ENCODE measurements around the gene BCAR3.
"Not testable (repeated sequence)": the region's sequence is repeated elsewhere in the genome, so short reads cannot be mapped to it uniquely, and the experiment has no call there.

BCAR3 gene

DNA sequence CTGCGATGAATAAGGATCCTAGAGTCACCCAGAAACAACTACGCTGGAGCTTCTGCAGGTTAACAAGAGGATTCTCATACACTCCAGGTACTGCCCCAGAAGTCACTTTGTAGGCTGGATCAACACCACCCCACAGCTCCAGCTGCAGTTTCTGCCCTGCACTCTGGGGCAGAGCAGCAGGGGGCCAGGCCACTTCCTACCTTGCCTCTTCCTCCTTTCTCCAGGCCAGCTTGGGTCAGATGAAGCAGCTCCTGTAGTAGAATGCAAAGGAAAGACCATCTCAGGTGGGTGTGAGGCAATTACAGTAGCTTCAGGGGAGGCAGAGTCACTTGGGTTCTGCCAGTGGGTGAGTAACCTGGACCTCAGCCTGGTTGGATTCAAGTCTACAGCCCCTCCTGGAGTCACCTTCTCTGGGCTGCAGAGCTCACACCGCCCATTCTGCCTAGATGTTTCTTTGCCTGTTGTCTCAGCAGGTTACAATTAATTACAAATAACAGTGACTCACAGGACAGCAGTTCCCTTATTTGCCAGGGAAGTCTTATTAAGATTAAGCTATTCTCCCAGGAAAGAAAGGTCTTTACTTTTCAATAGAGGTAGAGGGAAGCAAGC, 24.4 kb upstream of the BCAR3 start:
- DNase-seq (ENCODE audit: low read depth) = no peak

DNA sequence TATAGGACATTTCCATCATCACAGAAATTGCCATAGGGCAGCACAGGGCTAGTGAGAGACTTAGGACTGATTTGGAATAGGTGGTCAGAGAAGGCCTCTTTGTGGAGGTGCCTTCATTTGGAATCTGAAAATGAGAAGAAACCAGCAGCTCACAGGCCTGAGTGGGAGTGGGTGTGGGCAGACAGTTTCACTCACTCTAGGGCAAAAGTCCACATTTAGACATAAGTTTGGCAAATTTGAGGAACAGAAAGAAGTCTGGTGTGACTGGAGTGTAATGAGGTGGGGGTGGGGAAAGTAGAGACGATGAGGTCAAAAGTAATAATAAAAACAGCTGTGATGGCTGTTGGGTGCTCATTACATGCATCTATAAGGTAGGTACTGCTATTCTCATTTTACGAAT, 22.4 kb upstream of the BCAR3 start:
- DNase-seq (ENCODE audit: low read depth) = no peak

DNA sequence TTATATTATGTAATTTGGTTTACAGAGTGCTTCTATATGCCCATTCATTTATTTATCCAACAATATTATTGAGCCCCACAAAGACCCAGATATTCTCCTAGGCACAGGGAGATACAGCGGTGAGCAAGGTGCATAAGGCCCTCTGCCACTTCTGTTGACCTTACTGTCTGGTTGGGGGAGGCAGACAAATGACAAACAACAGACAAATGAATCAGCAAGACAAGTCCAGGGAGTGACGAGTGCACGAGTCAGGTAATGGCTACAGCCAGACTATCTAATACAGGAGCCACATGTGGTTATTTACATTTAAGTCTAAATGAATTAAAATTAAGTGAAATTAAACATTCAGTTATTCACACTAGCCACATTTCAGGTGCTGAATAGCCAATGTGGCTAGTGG, 22.0 kb upstream of the BCAR3 start:
- no peak for DNase-seq (ENCODE audit: low read depth)

DNA sequence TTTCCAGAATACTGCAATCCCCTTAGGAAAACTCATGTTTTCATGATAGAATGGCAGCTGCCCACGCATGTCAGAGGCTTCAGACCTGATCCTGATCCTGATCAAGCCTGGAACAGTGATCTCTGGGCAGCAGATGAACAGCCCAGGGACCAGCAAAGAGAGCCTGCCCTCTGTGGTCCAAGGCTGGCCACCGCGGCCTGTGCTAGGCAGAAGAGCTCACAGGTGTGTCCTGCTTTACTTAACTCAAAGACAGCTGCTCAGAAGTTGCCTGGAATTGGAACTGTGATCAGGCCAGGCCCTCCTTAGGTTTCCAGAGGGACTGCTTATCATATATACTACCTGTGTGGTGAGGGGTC, 21.2 kb upstream of the BCAR3 start:
- DNase-seq (ENCODE audit: low read depth) = no peak

DNA sequence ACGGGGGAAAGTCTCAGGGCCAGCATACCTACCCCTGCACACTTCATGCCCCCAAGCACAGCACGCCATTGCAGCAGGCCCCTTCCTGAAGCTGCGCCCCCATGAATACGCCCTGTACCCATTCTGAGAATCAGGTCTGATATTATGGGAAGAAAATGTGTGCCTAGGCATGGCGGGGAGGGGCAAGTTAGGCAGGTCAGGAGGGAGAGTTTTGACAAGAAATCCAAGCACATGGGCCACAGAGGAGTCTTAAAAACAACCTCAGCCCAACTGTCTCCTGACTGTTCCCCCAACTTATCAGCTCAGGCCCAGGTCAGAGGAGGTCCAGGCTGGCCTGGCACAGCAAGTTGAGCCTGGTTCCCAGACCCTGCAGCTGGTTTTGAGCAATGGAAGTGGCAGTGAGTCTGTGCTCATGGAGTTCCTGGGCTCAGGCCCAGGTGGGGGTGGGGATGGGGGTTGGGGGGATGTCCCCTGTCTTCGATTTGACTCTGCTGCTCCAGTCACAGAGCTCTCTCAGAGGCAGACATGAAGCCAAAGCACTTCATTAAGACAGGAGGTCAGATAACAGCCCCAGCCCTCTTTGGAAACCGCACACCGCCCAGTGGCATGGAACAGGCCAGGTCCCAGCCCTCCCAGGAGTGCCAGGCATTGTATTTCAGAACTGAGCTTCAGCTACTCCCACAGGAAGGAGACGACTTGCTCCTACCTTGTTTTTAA, 20.6 kb upstream of the BCAR3 start:
- DNase-seq (ENCODE audit: low read depth) = no peak

DNA sequence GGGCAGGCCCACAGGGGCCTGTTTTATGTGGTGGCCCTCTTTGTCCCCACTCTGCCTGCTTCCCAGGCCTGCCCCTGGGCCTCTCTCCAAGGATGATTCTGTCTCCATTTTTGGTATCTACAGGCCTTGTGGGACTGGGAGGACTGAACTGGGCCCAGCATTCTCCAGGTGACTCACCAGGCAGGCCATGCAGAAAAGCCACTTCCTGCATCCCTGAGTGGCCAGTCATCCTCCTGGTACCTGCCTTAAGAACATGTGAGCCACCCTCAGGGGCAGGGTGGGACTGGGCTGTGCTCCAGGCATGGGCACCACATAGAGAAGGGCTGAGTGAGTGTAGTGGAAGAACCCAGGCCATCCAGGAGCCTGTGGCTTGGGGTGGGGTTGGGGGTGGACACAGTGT, 20.0 kb upstream of the BCAR3 start:
- no peak for DNase-seq (ENCODE audit: low read depth)

DNA sequence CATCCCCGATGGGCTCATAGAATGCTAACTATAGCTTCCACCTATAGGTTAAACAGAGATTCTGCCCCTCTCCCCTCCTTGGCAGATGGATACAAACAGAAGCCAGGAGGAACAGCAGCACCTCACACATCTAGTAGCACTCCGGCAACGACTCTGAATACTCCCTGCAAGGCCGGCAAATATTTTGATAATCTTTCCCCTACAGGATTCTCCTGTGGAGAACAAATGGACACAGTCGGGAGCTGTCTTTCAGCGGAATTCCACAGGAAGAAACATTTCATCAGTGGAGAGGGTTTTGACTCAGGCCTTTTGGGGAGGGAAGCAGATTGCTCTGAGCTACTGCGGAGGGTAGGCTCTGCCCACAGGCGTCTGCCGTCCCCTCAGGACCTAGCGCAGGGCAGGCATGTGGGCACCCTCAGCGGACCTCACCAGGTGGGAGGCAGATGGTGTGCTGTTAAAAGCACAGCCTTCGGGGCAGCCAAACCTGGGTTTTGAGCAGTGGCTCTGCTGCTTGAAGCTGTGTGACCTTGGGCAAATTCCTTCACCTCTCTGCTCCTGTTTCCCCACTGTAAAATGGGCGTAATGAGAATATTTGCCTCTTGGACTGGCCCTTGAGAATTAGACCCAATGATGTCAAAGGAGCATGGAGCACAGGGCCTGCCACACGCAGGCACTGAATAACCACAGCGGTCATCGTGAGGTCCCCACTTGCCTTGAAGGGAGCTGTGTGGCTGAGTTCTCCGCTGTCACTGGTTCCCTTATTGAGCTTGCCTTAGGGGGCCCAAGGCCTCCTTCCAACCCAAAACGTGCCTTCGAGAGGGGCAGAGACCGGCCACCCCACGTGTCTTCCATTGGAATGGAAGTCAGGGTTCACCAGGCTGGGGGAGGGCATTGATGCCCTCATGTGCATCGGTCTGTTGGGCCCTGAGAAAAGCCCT, 19.2 kb upstream of the BCAR3 start:
- DNase-seq (ENCODE audit: low read depth) = no peak

DNA sequence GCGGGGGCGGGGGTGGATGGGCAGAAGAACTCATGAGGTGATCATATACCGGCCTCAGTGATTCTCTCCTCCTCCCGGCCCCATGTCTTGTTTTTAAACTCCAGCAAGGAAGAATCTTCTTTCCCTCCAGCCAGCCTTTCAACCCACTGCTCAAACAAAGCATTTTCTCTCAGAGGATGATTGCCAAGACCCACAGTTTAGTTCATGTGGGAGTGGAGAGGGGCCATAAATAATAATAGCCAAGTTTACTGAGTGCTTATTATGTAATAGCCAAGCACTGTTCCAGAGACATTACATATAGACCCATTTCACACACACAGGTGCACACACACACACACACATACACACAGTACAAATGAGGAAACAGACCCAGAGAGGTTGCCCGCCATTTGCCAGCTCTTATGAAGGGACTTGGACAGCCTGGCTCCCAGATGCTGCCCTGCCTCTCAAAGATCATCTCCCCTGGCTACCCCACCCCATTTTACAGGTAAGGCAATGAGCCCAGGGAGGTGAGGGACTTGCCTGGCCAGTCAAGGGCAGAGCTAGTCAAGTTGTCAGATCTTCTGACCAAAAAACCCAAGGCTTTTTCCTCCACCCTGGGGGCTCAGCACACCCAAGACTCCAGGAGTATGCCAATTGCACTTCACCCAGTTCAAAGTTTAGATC, 18.0 kb upstream of the BCAR3 start:
- DNase-seq (ENCODE audit: low read depth) = no peak

DNA sequence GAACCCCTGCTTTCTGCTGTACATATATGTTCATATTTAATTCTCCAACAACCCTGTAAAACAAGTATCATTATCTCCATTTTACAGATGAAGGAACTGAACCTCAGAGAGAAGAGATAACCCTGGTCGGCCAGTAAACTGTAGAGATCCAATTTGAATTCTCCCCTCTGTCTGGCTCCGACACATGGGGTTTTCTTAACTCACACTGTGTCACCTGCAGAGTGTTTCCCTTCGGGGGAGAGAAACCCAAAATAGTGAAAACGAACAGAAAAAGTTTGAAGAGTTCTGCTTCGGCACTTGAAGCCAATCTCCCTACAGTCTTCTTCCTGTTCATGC, 17.4 kb upstream of the BCAR3 start:
- no peak for DNase-seq (ENCODE audit: low read depth)

DNA sequence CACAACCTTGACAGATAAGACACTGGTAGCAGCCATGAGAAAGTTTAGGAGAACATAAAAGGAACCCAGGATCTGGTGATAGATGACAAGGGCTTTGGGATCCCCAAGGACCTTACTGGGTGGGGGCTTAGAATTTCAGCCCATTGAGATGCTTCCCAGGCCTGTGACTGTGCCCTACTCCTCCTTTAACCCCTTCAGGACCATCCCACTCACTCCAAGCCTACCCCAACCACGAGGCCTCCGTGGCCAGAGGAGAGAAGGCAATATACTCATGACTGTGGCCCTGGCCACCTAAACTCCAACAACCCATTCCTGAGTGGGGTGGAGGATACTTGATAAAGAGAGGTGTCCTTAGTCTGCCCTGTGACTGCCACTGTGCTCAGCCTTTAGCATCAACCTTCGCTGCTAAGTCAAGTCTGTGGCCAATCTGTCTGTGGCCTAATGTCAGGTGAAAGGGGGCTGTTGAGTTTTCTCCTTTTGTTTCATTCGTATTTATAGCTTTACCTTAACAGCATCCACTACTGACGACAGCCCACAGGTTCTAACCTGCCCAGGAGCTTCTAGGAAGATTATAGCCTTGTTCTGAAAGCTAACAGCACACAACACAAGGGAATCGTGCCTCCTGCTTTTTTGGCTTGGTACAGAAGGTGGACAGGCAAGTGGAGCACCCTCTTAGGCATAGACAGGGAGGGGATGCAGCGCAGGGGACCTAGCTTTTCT, 16.9 kb upstream of the BCAR3 start:
- no peak for DNase-seq (ENCODE audit: low read depth)

DNA sequence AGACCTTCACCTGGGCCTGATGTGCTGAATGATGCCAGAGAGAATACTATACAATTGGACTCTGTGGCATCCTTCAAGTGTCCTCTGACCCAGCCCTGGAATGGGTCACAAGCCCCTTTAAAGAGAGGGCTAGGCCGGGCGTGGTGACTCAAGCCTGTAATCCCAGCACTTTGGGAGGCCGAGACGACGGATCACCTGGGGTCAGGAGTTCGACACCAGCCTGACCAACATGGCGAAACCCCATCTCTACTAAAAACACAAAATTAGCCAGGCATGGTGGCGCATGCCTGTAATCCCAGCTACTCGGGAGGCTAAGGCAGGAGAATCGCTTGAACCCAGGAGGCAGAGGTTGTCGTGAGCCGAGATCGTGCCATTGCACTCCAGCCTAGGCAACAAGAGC, 15.9 kb upstream of the BCAR3 start:
- DNase-seq (ENCODE audit: low read depth) = not testable (repeated sequence)

DNA sequence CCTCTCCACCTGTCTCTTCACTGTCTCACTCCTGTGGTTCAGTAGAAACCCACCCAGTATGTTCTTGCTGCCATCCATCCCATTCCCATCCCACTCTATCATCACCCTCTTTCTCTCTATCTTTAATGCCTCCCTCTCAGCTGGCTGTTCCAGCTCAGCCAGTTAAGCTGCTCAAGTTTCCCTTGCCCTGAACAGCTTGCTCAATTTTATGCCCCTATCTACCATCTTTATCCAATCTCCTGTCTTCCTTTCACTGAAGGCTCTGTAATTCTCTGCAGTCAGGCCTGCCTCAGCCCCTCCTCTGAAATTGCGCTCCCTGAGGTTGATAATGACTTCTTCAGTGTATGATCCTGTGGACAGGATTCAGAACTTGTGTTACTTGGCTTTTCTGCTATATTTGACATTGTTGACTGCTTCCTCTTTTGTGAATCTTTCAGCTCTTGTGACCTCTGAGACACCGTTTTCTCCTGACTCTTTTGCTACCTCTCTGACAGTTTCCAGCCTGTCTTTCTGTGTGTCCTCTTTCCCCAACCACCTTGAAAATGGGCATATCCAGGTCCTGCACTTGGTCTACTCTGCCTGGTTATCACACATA, 13.9 kb upstream of the BCAR3 start:
- no peak for DNase-seq (ENCODE audit: low read depth)

DNA sequence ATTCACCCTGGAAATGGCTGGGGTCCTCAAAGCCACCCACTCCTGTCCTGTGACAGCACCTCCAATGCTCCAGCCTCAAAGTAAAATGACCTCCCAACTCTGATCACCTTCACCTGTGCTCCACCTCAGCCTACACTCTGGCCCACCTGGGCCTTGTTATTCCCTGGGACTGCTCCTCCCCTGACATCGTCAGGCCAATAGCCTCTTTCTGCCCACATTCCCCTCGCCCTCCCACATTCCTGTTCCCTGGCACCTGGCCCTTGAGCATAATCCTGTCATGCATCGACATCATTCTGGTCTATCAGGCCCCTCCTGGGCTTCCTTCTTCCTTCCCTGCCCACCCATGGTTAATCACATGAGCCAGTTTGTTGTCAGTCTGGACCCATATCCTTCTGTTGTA, 13.2 kb upstream of the BCAR3 start:
- no peak for DNase-seq (ENCODE audit: low read depth)

DNA sequence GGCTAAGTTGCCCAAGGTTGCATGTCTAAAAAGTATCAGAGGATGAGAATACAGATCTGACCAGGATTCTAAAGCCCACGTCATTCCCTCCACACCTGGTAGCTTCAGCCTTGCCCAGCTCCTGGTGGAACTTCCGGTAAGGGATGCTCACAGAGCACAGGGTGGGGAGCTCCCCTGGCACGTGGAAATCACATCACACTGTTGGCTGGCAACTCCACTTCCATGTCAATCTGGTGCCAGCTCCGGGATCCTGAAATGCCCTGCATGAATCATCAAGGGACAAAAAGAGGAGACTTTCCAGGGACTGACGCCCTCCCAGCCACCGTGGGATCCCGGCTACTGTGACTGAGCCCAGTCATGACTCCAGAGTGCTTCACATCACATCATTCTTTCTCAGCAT, 12.4 kb upstream of the BCAR3 start:
- DNase-seq (ENCODE audit: low read depth) = no peak

DNA sequence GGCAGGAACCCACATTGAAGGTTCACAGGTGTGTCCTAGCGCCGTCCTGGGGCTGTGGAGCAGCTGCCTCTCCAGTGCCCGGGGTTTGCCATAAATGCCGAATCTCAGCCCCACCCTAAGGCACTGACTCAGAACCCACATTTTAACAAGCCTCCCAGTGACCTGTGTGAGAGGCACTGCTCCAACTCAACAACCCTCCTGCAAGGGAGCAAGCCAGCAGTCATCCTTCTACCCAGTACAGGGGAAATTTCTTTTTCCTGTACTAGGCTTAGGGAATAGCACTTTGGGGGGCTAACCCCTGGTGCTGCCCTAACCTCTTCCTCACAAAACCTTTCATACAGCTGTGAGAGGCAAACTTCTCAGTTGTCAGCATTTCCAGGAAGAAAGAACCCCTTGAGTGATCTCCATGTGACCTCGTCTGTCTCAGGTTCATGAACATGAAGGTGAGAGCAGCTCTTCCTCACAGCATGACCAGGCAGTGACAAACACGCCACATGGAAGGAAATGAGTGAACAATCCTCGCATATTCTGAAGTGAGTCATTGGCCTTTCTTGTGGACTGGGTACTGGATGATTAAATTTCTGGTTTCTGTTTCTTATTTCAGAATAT, 11.4 kb upstream of the BCAR3 start:
- DNase-seq (ENCODE audit: low read depth) = no peak

DNA sequence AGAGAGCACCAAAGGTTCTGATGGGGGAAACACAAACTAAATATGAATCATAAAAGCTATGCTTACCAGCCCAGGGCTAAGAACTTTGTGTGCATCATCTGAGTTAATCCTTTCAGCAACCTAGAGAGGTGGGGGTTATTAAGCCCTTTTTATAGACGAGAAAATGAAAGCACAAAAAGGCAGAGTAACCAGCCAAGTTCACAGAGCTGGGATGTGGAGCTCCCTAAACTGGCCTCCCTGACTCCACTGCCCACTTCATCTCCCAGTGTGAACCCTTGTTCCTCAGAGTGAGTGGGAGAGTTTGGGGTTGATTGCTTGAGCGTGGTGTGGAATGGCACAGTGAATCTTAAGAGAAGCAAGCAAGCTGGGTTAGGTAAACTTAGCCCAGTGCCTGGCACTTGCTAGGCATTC, 10.8 kb upstream of the BCAR3 start:
- no peak for DNase-seq (ENCODE audit: low read depth)

DNA sequence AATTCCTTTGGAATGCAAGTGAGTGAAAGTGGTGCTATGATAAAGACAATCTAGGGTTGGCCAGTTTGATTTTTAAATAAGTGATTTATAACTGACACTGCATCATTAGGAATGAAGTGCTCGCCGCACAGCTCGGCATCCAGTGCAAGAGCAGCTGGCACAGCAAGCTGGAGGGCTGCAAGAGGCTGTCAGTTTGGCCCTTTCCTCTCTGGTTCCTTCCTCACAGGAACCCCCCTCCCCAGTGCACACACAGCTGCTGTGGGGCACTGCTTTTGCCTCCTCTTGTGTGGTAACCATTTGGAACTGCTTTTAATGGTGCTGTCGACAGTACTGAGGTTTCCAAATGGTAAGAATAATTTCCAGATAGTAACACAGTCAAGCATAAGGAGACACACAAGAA, 10.4 kb upstream of the BCAR3 start:
- no peak for DNase-seq (ENCODE audit: low read depth)

DNA sequence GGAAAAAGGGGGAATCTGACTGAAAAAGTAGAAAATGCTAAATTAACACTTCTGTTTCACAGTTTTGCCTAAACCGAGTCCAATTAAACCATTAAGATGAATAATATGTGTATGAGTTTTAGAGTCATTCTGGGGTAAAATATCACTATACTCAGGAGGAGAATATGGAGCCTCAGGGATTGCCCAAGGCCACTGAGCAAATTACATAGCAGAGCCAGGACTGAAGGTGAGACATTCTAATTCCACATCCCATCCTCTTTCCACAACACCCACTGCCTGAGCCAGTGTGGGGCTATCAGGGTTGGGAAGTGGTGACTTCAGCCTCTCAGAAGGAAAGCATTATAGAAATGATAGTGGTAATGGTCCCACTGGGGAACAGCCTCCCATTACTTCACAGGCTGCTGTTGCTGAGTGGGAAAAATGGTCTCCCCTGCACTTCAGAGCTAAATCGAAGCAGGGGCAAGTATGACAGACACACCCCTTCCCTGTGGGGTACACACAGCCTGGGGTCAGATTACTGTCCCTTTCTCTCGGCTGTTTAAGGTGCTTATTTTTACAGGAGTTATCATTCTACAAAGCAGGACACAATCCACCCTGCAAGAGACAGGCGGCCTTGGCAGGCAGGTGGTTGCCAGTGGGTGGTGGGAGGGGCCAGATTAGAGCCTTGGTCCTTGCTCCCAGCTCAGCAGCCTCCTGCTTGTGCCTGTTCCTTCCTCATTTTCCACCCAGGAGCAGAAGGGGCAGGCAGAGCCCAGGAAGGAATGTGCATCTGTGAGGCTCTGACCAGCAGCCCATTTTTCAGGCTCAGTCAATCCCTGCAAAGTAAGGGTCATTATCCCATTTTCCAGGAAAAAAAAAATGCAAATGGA, 9.5 kb upstream of the BCAR3 start:
- DNase-seq (ENCODE audit: low read depth) = no peak

DNA sequence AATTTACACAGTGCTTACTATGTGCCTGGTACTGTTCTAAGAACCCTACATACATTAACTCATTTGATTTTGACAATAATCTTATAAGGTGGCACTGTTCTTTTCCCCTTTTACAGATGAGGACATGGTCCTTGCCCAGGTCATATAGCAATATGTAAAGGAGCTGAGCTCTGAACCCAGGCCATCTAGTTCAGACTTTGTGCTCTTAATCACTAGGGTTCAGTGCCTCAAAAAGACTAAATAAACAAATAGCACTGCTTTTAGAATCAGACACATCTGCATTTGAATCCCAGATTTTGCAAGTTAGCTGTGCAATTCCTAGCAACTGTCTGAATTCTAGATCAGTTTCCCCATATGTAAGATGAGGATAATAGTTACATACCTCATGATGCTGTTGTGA, 8.7 kb upstream of the BCAR3 start:
- DNase-seq (ENCODE audit: low read depth) = no peak

DNA sequence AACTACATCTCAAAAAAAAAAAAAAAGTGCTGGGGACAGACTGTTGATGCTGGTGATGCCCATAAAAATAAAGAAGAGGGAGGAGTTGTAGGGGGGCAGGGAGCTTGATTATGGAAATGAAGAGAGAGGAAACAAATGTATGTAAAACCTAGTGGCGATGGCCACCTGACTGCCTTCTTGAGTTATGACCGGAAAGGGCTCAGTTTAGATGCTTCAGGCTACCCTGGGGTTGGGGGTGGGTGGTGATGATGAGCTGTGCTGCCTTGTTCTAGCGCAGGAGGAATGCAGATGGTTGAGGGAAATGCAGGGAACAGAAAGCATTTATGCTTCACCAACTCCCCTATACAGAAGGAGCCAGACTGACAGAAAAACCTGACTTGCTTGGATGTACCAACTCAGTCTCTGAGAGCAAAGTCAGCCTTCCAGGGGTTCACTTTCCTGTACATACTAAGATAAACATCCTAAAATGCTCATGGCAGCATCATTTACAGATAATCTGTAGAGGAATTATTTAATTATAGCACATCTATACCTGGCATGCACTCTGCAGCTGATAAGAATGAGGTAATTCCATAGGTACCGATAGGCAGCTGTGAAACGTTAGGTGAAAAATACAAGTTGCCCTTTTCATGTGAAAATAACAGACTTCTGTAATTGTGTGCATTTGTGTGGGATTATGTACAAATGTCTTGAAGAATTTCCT, 8.0 kb upstream of the BCAR3 start:
- DNase-seq (ENCODE audit: low read depth) = no peak
